Gastrocnemius medialis (tissue), 4 donors: ENCODE data around the gene ITGA3. TPM values are rescaled to one million over a fixed set of nuclear protein-coding genes. Genes with fewer than 3 reads are reported as not detected.

Source experiments
- ATAC-seq, 2 donors: fragments of 150-250 bp; one replicate each; pipeline ENCODE4 v1.9.1; 2016
- DNase-seq, 2 donors: peaks; one replicate each; pipeline ENCODE4 v3.0.0-alpha.2; 2019
- H3K27ac ChIP-seq, 4 donors: fragments of 200-600 bp; sonication (generic); 1 replicate in 1 of 4; 2 replicates in 3 of 4; pipeline ENCODE4 v1.5.1; 2016 to 2018; ENCODE audit warnings: mild to moderate bottlenecking in 2 of 4, moderate library complexity in 1 of 4
- H3K27me3 ChIP-seq, 3 donors: fragments of 200-600 bp; sonication (generic) in 2 of 3; 1 replicate in 1 of 3; 2 replicates in 2 of 3; pipeline versions ENCODE4 v1.5.1 to v1.6.0; 2016 to 2019; ENCODE audit warnings: mild to moderate bottlenecking in 1 of 3, moderate library complexity in 1 of 3
- H3K36me3 ChIP-seq, 2 donors: fragments of 200-600 bp; sonication (generic) in 1 of 2; one replicate each; pipeline ENCODE4 v1.5.1; 2017 to 2018
- H3K4me1 ChIP-seq, 2 donors: fragments of 200-600 bp; sonication (generic) in 1 of 2; one replicate each; pipeline ENCODE4 v1.5.1; 2016 to 2017; ENCODE audit warnings: mild to moderate bottlenecking in 2 of 2
- H3K4me3 ChIP-seq, 4 donors: fragments of 200-600 bp; sonication (generic) in 3 of 4; 1 replicate in 1 of 4; 2 replicates in 3 of 4; pipeline ENCODE4 v1.5.1; 2016 to 2019; ENCODE audit warnings: mild to moderate bottlenecking in 2 of 4
- H3K9me3 ChIP-seq, 3 donors: fragments of 200-600 bp; sonication (generic) in 2 of 3; 1 replicate in 1 of 3; 2 replicates in 2 of 3; pipeline ENCODE4 v1.5.1; 2016 to 2019
- POLR2A ChIP-seq, 2 donors: fragments of 450-650 bp; IDR thresholded peaks; one replicate each; pipeline ENCODE4 v1.6.1; 2017; ENCODE audit warnings: antibody characterized with exemption in 2 of 2, mild to moderate bottlenecking in 2 of 2, moderate library complexity in 2 of 2
- in situ Hi-C, 4 donors: fragments of 200-750 bp; cut with MboI; loops; one replicate each; pipeline versions ENCODE4 v1.15.0 to v1.8.0; 2017; ENCODE audit warnings: low sequenced_read_pairs in 4 of 4
- intact Hi-C: fragments of 100-400 bp; cut with DNase I; formaldehyde crosslinking; loops from one replicate; pipeline ENCODE4 v1.15.1; 2023; ENCODE audit warnings: low total_unique reads
- total RNA-seq, 4 donors: library from RNA; depleted of rRNA; stranded (reverse); fragments of >200 nt; gene quantifications; one replicate each; pipeline versions ENCODE4 v1.1.0 to v1.2.3, GENCODE V29; 2016
- TF ChIP-seq, protein P1 (sequence below), 5 experiments: fragments of 450-650 bp in 3 of 5; fragments of 200-600 bp in 2 of 5; sonication (generic) in 2 of 5; IDR thresholded peaks in 4 of 5; conservative IDR thresholded peaks in 1 of 5; 1 replicate in 4 of 5; 2 replicates in 1 of 5; pipeline ENCODE4 v1.5.1; 2016 to 2019; ENCODE audit warnings: antibody characterized with exemption in 5 of 5, mild to moderate bottlenecking in 3 of 5, moderate library complexity in 3 of 5

The ITGA3 gene
- total RNA-seq, 4 donors from 2014 or later = 5.1 to 25.9 (median 18.4) TPM

DNA sequence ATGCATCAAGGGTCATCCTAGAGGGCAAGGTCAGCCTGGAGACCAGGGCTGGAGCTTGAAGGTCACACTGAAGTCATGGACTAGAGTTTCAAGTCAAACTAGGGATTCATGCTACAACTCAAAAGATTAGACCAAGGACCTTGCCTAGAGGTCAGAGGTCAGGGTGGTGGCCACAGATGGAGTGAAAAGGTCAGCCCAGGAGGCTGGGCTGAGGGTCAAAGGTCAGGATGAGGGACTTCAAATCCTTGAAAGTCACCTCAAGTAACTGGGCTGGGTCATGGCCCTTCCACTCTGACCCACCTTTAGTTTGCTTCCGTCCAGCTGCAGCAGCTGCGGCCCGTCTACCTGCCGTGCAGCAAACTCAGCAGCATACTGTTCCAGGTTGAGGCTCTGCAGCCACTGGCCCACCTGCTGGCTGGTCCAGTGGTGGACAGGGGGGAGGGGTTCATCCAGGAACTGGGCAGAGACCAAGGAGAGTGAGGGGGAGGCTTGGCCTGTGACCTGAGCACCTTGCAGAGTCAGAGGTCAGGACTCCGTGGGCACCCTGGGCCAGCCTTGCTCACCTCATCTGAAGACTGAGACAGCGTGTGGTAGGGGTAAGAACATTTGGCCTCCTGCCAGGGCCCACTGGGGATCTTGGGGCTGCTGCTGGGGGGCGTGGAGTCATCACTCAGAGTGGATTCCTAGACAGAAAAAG lies 57.9 kb downstream of the ITGA3 start:
- no peak for ATAC-seq
- peak overlapping the region; percentile 98 to 100 (median 98) for H3K27ac ChIP-seq
- no peak overlapping the region for H3K4me3 ChIP-seq
- H3K4me1 ChIP-seq = peaks cover 30 to 53% of the 10 kb centered on the region in 2 donors
- in situ Hi-C loops (no loop called here), intact Hi-C loops (loop anchor here (2.0 to 5.0 kb wide), 2 partner anchors 19 to 34 kb away; no protein-coding TSS in a partner anchor)
- no peak for DNase-seq
- peaks cover 0 to 15% of the 10 kb centered on the region in 2 donors for H3K36me3 ChIP-seq
- no peaks in the 10 kb centered on the region for H3K27me3 ChIP-seq
- TF ChIP-seq, protein P1, sequence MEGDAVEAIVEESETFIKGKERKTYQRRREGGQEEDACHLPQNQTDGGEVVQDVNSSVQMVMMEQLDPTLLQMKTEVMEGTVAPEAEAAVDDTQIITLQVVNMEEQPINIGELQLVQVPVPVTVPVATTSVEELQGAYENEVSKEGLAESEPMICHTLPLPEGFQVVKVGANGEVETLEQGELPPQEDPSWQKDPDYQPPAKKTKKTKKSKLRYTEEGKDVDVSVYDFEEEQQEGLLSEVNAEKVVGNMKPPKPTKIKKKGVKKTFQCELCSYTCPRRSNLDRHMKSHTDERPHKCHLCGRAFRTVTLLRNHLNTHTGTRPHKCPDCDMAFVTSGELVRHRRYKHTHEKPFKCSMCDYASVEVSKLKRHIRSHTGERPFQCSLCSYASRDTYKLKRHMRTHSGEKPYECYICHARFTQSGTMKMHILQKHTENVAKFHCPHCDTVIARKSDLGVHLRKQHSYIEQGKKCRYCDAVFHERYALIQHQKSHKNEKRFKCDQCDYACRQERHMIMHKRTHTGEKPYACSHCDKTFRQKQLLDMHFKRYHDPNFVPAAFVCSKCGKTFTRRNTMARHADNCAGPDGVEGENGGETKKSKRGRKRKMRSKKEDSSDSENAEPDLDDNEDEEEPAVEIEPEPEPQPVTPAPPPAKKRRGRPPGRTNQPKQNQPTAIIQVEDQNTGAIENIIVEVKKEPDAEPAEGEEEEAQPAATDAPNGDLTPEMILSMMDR (IDR thresholded peaks at IDR 0.05 in 4 of 5, conservative IDR thresholded peaks at IDR 0.05 in 1 of 5) = no peak
- TF ChIP-seq POLR2A (IDR thresholded peaks at IDR 0.05) = no peak
- H3K9me3 ChIP-seq = no peaks in the 10 kb centered on the region

DNA sequence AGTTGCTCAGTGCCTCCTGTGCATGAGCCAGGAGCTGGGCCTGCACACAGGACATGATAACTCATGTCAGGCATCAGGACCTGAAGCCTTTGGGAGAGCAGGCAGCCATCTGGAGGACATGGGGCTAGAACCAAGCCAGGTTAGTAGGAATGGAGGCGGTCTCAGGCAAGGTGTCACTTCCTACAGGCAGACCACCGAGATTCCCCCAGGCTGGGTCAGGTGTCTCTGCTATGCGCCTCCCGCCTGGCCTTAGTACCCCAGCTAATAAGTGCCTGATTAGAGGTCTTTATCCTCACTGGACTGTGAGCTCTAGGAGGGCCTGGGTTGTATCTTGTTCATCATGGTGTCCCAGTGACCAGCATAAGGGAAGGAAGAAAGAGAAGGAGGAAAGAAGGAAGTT lies 58.5 kb downstream of the ITGA3 start:
- Histone ChIP-seq H3K9me3 (no peaks in the 10 kb centered on the region), H3K27ac (peak overlapping the region in 2 of 4 donors; percentile 98 to 99), H3K36me3 (peaks cover 0 to 9% of the 10 kb centered on the region in 2 donors), H3K4me1 (peaks cover 30 to 53% of the 10 kb centered on the region in 2 donors), H3K27me3 (no peaks in the 10 kb centered on the region), H3K4me3 (no peak overlapping the region)
- ATAC-seq (no peak), DNase-seq (no peak)
- TF ChIP-seq POLR2A (IDR thresholded peaks at IDR 0.05) = no peak
- TF ChIP-seq, protein P1 (IDR thresholded peaks at IDR 0.05 in 4 of 5, conservative IDR thresholded peaks at IDR 0.05 in 1 of 5) = no peak
- intact Hi-C loops = loop anchor here (5.0 kb wide), 1 partner anchor 33 kb away; no protein-coding TSS in a partner anchor
- in situ Hi-C loops = no loop called here

DNA sequence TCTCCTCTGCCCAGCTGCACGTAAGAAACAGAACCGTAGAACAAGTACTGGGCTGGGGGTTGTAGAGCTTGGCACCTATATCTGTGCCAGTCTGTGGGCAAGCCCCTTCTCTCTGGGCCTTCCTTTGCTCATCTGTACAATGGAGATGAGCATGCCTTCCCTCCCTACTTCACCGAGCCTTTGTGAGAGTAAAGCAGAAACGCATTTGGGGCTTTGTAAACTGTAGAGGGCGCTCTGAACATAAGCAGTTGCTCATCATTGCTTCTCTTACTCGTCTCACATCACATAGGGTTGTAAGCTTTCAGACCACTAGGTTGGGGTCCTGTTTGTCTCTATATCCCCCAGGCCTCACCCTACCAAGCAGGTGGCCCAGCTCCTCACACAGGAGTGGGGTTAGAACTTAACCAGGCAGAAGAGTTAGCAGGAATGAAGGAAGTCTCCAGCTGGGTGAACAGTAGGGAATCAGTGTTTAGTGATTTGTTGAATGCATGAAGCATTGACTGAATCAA lies 59.0 kb downstream of the ITGA3 start:
- peaks cover 0 to 4% of the 10 kb centered on the region in 2 donors for H3K36me3 ChIP-seq
- peak overlapping the region in 1 of 4 donors; percentile 99 for H3K27ac ChIP-seq
- H3K4me1 ChIP-seq = peaks cover 30 to 53% of the 10 kb centered on the region in 2 donors
- no peak for ATAC-seq
- no peaks in the 10 kb centered on the region for H3K27me3 ChIP-seq
- in situ Hi-C loops (no loop called here), intact Hi-C loops (loop anchor here (5.0 kb wide), 1 partner anchor 32 kb away; no protein-coding TSS in a partner anchor)
- H3K9me3 ChIP-seq = no peaks in the 10 kb centered on the region
- H3K4me3 ChIP-seq = no peak overlapping the region
- no peak for TF ChIP-seq POLR2A (IDR thresholded peaks at IDR 0.05)
- TF ChIP-seq, protein P1 (IDR thresholded peaks at IDR 0.05 in 4 of 5, conservative IDR thresholded peaks at IDR 0.05 in 1 of 5) = peak; percentile 31 to 61 (median 42)
- DNase-seq = no peak

DNA sequence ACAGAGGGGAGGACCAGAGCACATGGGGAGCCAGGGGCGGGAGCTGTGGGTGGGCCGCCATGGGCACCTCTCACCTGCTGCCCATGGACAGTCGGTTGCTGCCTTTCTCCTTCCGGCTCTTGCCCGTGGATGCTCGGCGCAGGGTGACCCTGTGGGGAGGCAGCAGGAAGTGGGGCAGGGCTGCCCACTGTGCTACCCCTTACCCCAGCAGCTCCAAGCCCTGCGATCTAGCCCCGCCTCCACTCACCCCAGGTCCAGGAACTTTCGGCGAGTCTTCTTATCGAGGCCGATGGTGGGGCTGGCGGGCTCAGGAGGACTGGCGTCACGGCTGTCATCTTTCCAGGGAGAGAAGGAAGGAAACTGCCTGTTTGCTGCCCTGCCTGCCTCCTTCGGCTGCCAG lies 59.8 kb downstream of the ITGA3 start:
- no peaks in the 10 kb centered on the region for H3K36me3 ChIP-seq
- H3K9me3 ChIP-seq = no peaks in the 10 kb centered on the region
- intact Hi-C loops = no loop called here
- DNase-seq = no peak
- in situ Hi-C loops = no loop called here
- no peak overlapping the region for H3K27ac ChIP-seq
- no peak for ATAC-seq
- no peaks in the 10 kb centered on the region for H3K27me3 ChIP-seq
- H3K4me3 ChIP-seq = no peak overlapping the region
- peaks cover 25 to 47% of the 10 kb centered on the region in 2 donors for H3K4me1 ChIP-seq
- TF ChIP-seq, protein P1 (IDR thresholded peaks at IDR 0.05 in 4 of 5, conservative IDR thresholded peaks at IDR 0.05 in 1 of 5) = no peak
- TF ChIP-seq POLR2A (IDR thresholded peaks at IDR 0.05) = no peak
